ENCODE results near the gene SERPINB2.

Gene SERPINB2

GRCh38 chr18:63871836-63872235 is 15.7 kb upstream of the SERPINB2 start:
- TF ChIP-seq, protein P1, sequence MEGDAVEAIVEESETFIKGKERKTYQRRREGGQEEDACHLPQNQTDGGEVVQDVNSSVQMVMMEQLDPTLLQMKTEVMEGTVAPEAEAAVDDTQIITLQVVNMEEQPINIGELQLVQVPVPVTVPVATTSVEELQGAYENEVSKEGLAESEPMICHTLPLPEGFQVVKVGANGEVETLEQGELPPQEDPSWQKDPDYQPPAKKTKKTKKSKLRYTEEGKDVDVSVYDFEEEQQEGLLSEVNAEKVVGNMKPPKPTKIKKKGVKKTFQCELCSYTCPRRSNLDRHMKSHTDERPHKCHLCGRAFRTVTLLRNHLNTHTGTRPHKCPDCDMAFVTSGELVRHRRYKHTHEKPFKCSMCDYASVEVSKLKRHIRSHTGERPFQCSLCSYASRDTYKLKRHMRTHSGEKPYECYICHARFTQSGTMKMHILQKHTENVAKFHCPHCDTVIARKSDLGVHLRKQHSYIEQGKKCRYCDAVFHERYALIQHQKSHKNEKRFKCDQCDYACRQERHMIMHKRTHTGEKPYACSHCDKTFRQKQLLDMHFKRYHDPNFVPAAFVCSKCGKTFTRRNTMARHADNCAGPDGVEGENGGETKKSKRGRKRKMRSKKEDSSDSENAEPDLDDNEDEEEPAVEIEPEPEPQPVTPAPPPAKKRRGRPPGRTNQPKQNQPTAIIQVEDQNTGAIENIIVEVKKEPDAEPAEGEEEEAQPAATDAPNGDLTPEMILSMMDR (IDR thresholded peaks at IDR 0.05; ENCODE audit: low read length, missing control alignments): no peak
- no peak for DNase-seq (ENCODE audit: low read depth)
- H3K4me3 ChIP-seq (replicated peaks; ENCODE audit: low read depth, low read length): no peak overlapping the region

GRCh38 chr18:63872586-63872985 is 14.9 kb upstream of the SERPINB2 start:
- TF ChIP-seq, protein P1 (IDR thresholded peaks at IDR 0.05; ENCODE audit: low read length, missing control alignments): no peak
- no peak overlapping the region for H3K4me3 ChIP-seq (replicated peaks; ENCODE audit: low read depth, low read length)
- DNase-seq (ENCODE audit: low read depth): no peak

DNA sequence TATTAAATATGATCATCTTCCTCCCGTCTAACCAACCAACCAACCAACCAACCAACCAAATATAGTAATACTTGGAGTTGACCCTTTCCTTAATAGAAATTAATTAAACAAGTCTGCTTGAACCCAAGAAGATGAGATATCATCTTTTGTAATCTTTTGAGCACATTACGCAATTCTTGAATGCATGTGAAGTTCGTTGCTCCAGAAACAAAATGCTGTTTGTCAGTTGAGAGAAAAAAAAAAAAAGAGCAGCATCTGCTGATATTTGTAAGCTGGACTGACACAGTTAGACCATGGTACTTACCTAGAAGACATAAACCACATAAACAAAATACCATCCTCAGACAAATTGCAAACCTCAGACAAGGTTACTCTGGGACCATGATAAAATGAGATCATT is 9.2 kb upstream of the SERPINB2 start:
- no peak overlapping the region for H3K4me3 ChIP-seq (replicated peaks; ENCODE audit: low read depth, low read length)
- TF ChIP-seq, protein P1 (IDR thresholded peaks at IDR 0.05; ENCODE audit: low read length, missing control alignments): no peak
- DNase-seq (ENCODE audit: low read depth): peak; percentile 48

- no peak overlapping the region for H3K4me3 ChIP-seq (replicated peaks; ENCODE audit: low read depth, low read length)
- DNase-seq (ENCODE audit: low read depth): no peak
- TF ChIP-seq, protein P1 (IDR thresholded peaks at IDR 0.05; ENCODE audit: low read length, missing control alignments): no peak
These were observed 8.6 kb upstream of the SERPINB2 start for GRCh38 chr18:63878925-63879324.

DNA sequence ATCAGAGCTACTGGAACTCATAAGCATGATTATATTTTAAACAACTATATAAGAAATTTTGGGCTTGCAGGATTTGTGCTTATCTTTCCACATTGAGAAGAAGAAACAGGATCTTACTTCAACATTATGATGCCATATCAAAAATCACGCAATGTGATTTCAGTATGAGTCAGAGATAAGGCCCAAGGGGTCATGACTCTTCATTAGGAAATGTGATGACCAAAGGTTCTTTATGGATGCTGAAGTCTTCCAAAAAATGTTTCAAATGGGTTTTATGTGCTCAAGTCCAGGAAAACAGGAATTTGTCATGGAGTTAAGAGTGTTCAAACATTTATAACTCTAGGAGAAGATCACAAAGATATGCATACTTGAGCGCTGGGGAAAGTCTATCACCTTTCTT is 7.8 kb upstream of the SERPINB2 start:
- H3K4me3 ChIP-seq (replicated peaks; ENCODE audit: low read depth, low read length): no peak overlapping the region
- TF ChIP-seq, protein P1 (IDR thresholded peaks at IDR 0.05; ENCODE audit: low read length, missing control alignments): no peak
- peak; percentile 35 for DNase-seq (ENCODE audit: low read depth)

DNA sequence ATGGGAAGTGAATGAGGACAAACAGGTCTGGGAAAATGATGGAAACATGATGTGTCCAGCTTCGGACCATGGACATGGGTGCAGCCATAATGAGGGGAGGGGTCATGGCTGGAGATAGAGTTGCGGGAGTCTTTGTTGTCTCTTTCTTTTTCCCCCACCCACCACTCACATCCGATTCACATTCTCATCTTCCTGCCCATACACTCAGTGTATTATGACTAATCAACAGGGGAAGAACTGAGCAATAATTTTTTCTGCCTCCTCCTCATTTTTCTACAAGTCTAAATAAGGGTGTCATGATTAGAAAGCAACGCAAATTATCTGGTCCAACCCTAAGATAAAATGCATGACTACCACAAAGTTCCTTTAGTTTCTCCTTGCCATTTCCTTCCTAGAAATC is 5.7 kb upstream of the SERPINB2 start:
- H3K4me3 ChIP-seq (replicated peaks; ENCODE audit: low read depth, low read length): no peak overlapping the region
- DNase-seq (ENCODE audit: low read depth): peak; percentile 50
- TF ChIP-seq, protein P1 (IDR thresholded peaks at IDR 0.05; ENCODE audit: low read length, missing control alignments): no peak

DNA sequence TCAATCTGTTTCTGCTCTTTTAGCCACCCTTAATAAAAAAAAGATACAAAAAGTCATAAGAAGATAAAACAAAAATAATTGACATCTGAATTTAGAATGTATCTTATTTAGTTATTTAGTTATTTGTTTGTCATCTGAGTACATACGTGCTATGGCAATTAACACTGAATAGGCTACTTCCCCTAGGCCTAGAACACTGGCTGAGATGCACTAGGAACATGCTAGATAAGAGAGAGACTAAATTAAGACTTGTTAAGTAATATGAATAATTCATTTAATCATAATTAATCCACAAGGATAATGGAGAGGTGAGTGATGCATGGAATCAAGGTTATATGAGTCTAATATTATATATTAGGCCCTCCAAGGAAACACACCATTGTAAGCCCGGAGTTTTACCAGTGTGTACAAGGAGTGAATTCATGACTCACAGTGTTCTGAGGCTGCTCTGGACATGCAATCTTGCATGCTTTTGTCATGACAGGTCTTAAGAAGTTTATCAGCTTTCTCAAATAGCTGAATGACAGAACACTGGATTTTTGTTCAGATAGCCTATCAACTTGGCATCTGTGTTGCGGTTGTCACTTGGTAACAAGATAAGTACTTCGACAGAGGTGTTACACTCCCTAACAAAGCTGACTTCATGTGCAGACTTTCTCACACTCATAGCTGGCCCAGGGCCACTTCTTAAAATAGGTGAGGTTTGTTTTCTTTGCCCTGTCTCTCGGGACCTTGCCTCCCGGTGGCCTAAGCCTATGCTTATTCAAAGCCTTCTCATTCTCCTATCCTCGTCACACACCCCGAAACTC is 5.0 kb upstream of the SERPINB2 start:
- TF ChIP-seq, protein P1 (IDR thresholded peaks at IDR 0.05; ENCODE audit: low read length, missing control alignments): no peak
- DNase-seq (ENCODE audit: low read depth): peak; percentile 91
- H3K4me3 ChIP-seq (replicated peaks; ENCODE audit: low read depth, low read length): no peak overlapping the region
